HEK293 (cell line): ENCODE results near the gene OR8B8.
"Not testable (repeated sequence)": the region's sequence is repeated elsewhere in the genome, so short reads cannot be mapped to it uniquely, and the experiment has no call there.

Source experiments
- KLF10 ChIP-seq: fragments of 450-650 bp; IDR thresholded peaks from 2 replicates; pipeline ENCODE4 v1.5.1; 2018; ENCODE audit warnings: missing biosample characterization, mild to moderate bottlenecking, missing genetic modification characterization
- KLF16 ChIP-seq: fragments of 450-650 bp; formaldehyde crosslinking; IDR thresholded peaks from 2 replicates; pipeline ENCODE4 v1.5.1; 2017; ENCODE audit warnings: missing biosample characterization, missing genetic modification characterization
- ZFP41 ChIP-seq: fragments of 450-650 bp; formaldehyde crosslinking; IDR thresholded peaks from 2 replicates; pipeline ENCODE4 v1.5.1; 2016; ENCODE audit warnings: missing biosample characterization, missing genetic modification characterization, borderline replicate concordance
- ZNF133 ChIP-seq: fragments of 450-650 bp; formaldehyde crosslinking; IDR thresholded peaks from 2 replicates; pipeline ENCODE4 v1.5.1; 2016; ENCODE audit warnings: missing biosample characterization, missing genetic modification characterization
- ZNF140 ChIP-seq: fragments of 450-650 bp; formaldehyde crosslinking; IDR thresholded peaks from 2 replicates; pipeline ENCODE4 v1.5.1; 2016; ENCODE audit warnings: missing biosample characterization, missing genetic modification characterization
- ZNF274 ChIP-seq, 2 experiments: fragments of 200-500 bp in 1 of 2; fragments of 450-650 bp in 1 of 2; sonication (Bioruptor generic) in 1 of 2; formaldehyde crosslinking in 1 of 2; IDR thresholded peaks; 2 replicates each; pipeline versions ENCODE4 v1.5.1 to v1.6.1; 2014 to 2016; ENCODE audit warnings: borderline replicate concordance in 1 of 2, inconsistent platforms in 1 of 2, low read length in 1 of 2, missing biosample characterization in 1 of 2, missing genetic modification characterization in 1 of 2
- ZNF501 ChIP-seq: fragments of 450-650 bp; formaldehyde crosslinking; IDR thresholded peaks from 2 replicates; pipeline ENCODE4 v1.5.1; 2016; ENCODE audit warnings: missing biosample characterization, missing genetic modification characterization
- ZNF549 ChIP-seq: fragments of 450-650 bp; IDR thresholded peaks from 2 replicates; pipeline ENCODE4 v1.5.1; 2018; ENCODE audit warnings: missing biosample characterization, missing genetic modification characterization, mild to moderate bottlenecking, inconsistent platforms, moderate library complexity
- ZNF610 ChIP-seq: fragments of 450-650 bp; formaldehyde crosslinking; IDR thresholded peaks from 2 replicates; pipeline ENCODE4 v1.5.1; 2016; ENCODE audit warnings: missing biosample characterization, missing genetic modification characterization, borderline replicate concordance
- ZNF837 ChIP-seq: fragments of 450-650 bp; formaldehyde crosslinking; IDR thresholded peaks from 2 replicates; pipeline ENCODE4 v1.5.1; 2016; ENCODE audit warnings: missing biosample characterization, missing genetic modification characterization
- TF ChIP-seq, protein P1 (sequence below): fragments of 450-650 bp; formaldehyde crosslinking; IDR thresholded peaks from 2 replicates; pipeline ENCODE4 v1.5.1; 2016; ENCODE audit warnings: missing biosample characterization, missing genetic modification characterization
- TF ChIP-seq, protein P2 (sequence below): fragments of 450-650 bp; IDR thresholded peaks from 2 replicates; pipeline ENCODE4 v1.5.1; 2018; ENCODE audit warnings: missing biosample characterization, missing genetic modification characterization
- TF ChIP-seq, protein P3 (sequence below): fragments of 450-650 bp; formaldehyde crosslinking; IDR thresholded peaks from 2 replicates; pipeline ENCODE4 v1.5.1; 2016; ENCODE audit warnings: missing biosample characterization, missing genetic modification characterization
- TF ChIP-seq, protein P4 (sequence below): fragments of 450-650 bp; formaldehyde crosslinking; optimal IDR thresholded peaks from 2 replicates; pipeline ENCODE3; 2016; ENCODE audit warnings: missing biosample characterization, mild to moderate bottlenecking, missing genetic modification characterization

DNA sequence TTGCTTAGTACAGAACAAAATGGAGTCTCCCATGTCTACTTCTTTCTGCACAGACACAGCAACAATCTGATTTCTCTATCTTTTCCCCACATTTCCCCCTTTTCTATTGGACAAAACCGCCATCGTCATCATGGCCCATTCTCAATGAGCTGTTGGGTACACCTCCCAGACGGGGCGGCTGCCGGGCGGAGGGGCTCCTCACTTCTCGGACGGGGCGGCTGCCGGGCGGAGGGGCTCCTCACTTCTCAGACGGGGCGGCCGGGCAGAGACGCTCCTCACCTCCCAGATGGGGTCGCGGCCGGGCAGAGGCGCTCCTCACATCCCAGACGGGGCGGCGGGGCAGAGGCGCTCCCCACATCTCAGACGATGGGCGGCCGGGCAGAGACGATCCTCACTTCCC lies 42.3 kb downstream of the OR8B8 start:
- TF ChIP-seq, protein P1, sequence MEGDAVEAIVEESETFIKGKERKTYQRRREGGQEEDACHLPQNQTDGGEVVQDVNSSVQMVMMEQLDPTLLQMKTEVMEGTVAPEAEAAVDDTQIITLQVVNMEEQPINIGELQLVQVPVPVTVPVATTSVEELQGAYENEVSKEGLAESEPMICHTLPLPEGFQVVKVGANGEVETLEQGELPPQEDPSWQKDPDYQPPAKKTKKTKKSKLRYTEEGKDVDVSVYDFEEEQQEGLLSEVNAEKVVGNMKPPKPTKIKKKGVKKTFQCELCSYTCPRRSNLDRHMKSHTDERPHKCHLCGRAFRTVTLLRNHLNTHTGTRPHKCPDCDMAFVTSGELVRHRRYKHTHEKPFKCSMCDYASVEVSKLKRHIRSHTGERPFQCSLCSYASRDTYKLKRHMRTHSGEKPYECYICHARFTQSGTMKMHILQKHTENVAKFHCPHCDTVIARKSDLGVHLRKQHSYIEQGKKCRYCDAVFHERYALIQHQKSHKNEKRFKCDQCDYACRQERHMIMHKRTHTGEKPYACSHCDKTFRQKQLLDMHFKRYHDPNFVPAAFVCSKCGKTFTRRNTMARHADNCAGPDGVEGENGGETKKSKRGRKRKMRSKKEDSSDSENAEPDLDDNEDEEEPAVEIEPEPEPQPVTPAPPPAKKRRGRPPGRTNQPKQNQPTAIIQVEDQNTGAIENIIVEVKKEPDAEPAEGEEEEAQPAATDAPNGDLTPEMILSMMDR: not testable (repeated sequence)
- not testable (repeated sequence) for TF ChIP-seq ZNF274 (IDR thresholded peaks at IDR 0.05; ENCODE audit: low read length); ZNF274 (tag by site-specific recombination; IDR thresholded peaks at IDR 0.05; ENCODE audit: borderline replicate concordance); ZNF501 (tag by site-specific recombination); ZNF140 (tag by site-specific recombination); ZNF837; ZNF133; ZNF610 (tag by site-specific recombination); KLF10 (tag by site-specific recombination); ZFP41 (tag by site-specific recombination); ZNF549 (tag by site-specific recombination); KLF16 (tag by site-specific recombination)
- TF ChIP-seq, protein P2, sequence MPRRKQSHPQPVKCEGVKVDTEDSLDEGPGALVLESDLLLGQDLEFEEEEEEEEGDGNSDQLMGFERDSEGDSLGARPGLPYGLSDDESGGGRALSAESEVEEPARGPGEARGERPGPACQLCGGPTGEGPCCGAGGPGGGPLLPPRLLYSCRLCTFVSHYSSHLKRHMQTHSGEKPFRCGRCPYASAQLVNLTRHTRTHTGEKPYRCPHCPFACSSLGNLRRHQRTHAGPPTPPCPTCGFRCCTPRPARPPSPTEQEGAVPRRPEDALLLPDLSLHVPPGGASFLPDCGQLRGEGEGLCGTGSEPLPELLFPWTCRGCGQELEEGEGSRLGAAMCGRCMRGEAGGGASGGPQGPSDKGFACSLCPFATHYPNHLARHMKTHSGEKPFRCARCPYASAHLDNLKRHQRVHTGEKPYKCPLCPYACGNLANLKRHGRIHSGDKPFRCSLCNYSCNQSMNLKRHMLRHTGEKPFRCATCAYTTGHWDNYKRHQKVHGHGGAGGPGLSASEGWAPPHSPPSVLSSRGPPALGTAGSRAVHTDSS (tag by site-specific recombination): not testable (repeated sequence)
- TF ChIP-seq, protein P3, sequence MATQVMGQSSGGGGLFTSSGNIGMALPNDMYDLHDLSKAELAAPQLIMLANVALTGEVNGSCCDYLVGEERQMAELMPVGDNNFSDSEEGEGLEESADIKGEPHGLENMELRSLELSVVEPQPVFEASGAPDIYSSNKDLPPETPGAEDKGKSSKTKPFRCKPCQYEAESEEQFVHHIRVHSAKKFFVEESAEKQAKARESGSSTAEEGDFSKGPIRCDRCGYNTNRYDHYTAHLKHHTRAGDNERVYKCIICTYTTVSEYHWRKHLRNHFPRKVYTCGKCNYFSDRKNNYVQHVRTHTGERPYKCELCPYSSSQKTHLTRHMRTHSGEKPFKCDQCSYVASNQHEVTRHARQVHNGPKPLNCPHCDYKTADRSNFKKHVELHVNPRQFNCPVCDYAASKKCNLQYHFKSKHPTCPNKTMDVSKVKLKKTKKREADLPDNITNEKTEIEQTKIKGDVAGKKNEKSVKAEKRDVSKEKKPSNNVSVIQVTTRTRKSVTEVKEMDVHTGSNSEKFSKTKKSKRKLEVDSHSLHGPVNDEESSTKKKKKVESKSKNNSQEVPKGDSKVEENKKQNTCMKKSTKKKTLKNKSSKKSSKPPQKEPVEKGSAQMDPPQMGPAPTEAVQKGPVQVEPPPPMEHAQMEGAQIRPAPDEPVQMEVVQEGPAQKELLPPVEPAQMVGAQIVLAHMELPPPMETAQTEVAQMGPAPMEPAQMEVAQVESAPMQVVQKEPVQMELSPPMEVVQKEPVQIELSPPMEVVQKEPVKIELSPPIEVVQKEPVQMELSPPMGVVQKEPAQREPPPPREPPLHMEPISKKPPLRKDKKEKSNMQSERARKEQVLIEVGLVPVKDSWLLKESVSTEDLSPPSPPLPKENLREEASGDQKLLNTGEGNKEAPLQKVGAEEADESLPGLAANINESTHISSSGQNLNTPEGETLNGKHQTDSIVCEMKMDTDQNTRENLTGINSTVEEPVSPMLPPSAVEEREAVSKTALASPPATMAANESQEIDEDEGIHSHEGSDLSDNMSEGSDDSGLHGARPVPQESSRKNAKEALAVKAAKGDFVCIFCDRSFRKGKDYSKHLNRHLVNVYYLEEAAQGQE (tag by site-specific recombination): not testable (repeated sequence)
- TF ChIP-seq, protein P4, sequence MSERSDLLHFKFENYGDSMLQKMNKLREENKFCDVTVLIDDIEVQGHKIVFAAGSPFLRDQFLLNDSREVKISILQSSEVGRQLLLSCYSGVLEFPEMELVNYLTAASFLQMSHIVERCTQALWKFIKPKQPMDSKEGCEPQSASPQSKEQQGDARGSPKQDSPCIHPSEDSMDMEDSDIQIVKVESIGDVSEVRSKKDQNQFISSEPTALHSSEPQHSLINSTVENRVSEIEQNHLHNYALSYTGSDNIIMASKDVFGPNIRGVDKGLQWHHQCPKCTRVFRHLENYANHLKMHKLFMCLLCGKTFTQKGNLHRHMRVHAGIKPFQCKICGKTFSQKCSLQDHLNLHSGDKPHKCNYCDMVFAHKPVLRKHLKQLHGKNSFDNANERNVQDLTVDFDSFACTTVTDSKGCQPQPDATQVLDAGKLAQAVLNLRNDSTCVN (tag by site-specific recombination): not testable (repeated sequence)
